NCI-H2107 treated with DMSO at 0.1 percent for 48 hours (cell line): ENCODE results near the gene AKAP1.
A peak's percentile ranks its signal among the peaks of the same experiment; 100 is the strongest.

Source experiments
- DNase-seq: peaks from one replicate; lab custom pipeline; 2025; ENCODE audit not compliant: unreplicated experiment; lab: John Stamatoyannopoulos, UW

The AKAP1 gene

GRCh38 chr17:57125406-57125805 lies 40.4 kb downstream of the AKAP1 start:
- no peak for DNase-seq

- DNase-seq: no peak
Observed at GRCh38 chr17:57125866-57126265, 40.8 kb downstream of the AKAP1 start.

GRCh38 chr17:57130708-57131461 lies 45.8 kb downstream of the AKAP1 start:
- peak; percentile 50 for DNase-seq

GRCh38 chr17:57132663-57133062 lies 47.6 kb downstream of the AKAP1 start:
- no peak for DNase-seq

GRCh38 chr17:57133486-57133885 lies 48.4 kb downstream of the AKAP1 start:
- DNase-seq: no peak

GRCh38 chr17:57135026-57135788 lies 50.2 kb downstream of the AKAP1 start:
- no peak for DNase-seq

- peak; percentile 81 for DNase-seq
Observed at GRCh38 chr17:57135789-57136291, 50.8 kb downstream of the AKAP1 start.

GRCh38 chr17:57136355-57136754 lies 51.3 kb downstream of the AKAP1 start:
- no peak for DNase-seq

GRCh38 chr17:57138030-57138911 lies 53.2 kb downstream of the AKAP1 start:
- no peak for DNase-seq

- DNase-seq: no peak
Observed at GRCh38 chr17:57138956-57139576, 54.0 kb downstream of the AKAP1 start.

- DNase-seq: no peak
Observed at GRCh38 chr17:57140316-57140715, 55.3 kb downstream of the AKAP1 start.

GRCh38 chr17:57142925-57143324 lies 57.9 kb downstream of the AKAP1 start:
- DNase-seq: no peak

- DNase-seq: no peak
Observed at GRCh38 chr17:57143361-57143760, 58.3 kb downstream of the AKAP1 start.

- no peak for DNase-seq
Observed at GRCh38 chr17:57143919-57144318, 58.9 kb downstream of the AKAP1 start.

- DNase-seq: no peak
Observed at GRCh38 chr17:57144567-57144966, 59.5 kb downstream of the AKAP1 start.

GRCh38 chr17:57145347-57145746 lies 60.3 kb downstream of the AKAP1 start:
- no peak for DNase-seq

- no peak for DNase-seq
Observed at GRCh38 chr17:57146273-57146672, 61.2 kb downstream of the AKAP1 start.

GRCh38 chr17:57151798-57152197 lies 66.8 kb downstream of the AKAP1 start:
- no peak for DNase-seq

- no peak for DNase-seq
Observed at GRCh38 chr17:57152967-57153528, 68.0 kb downstream of the AKAP1 start.

GRCh38 chr17:57154921-57155320 lies 69.9 kb downstream of the AKAP1 start:
- no peak for DNase-seq
